Measurements from ENCODE around the gene PTGR3. TPM values are rescaled to one million over a fixed set of nuclear protein-coding genes. Genes with fewer than 3 reads are reported as not detected.

The PTGR3 gene
- total RNA-seq, 1 experiment from 2014 or later = 13.8 TPM

DNA sequence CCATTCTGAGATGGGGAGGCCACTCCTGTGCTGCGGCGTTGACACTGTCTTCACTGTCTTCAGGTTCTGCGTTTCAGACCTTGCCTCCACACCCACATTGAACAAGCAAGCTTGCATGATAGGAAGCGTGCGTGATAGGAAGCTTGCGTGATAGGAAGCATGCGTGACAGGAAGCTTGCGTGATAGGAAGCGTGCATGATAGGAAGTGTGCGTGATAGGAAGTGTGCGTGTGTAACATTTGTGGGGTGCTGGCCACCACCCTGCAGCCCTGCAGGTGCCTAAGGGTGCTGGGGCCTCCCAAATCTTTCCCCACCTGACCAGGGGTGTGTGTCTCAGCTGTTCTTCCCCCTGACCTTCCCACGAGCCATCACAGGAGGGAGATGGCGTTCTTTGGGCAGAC, 27.0 kb upstream of the PTGR3 start (continued):
- TF ChIP-seq, protein P1, sequence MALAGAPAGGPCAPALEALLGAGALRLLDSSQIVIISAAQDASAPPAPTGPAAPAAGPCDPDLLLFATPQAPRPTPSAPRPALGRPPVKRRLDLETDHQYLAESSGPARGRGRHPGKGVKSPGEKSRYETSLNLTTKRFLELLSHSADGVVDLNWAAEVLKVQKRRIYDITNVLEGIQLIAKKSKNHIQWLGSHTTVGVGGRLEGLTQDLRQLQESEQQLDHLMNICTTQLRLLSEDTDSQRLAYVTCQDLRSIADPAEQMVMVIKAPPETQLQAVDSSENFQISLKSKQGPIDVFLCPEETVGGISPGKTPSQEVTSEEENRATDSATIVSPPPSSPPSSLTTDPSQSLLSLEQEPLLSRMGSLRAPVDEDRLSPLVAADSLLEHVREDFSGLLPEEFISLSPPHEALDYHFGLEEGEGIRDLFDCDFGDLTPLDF (CRISPR knock-in tag; IDR thresholded peaks at IDR 0.05) = no peak
- TF ChIP-seq SMAD4 (CRISPR knock-in tag; IDR thresholded peaks at IDR 0.05) (no peak), JAZF1 (CRISPR knock-in tag; IDR thresholded peaks at IDR 0.05) (no peak), FOXK1 (CRISPR knock-in tag; IDR thresholded peaks at IDR 0.05) (no peak), ZNF138 (CRISPR knock-in tag; conservative IDR thresholded peaks at IDR 0.05) (no peak), TEAD1 (CRISPR knock-in tag; IDR thresholded peaks at IDR 0.05) (no peak), ZNF121 (CRISPR knock-in tag; IDR thresholded peaks at IDR 0.05) (no peak), PRRX2 (CRISPR knock-in tag; IDR thresholded peaks at IDR 0.05) (no peak)
- TF ChIP-seq, protein P2, sequence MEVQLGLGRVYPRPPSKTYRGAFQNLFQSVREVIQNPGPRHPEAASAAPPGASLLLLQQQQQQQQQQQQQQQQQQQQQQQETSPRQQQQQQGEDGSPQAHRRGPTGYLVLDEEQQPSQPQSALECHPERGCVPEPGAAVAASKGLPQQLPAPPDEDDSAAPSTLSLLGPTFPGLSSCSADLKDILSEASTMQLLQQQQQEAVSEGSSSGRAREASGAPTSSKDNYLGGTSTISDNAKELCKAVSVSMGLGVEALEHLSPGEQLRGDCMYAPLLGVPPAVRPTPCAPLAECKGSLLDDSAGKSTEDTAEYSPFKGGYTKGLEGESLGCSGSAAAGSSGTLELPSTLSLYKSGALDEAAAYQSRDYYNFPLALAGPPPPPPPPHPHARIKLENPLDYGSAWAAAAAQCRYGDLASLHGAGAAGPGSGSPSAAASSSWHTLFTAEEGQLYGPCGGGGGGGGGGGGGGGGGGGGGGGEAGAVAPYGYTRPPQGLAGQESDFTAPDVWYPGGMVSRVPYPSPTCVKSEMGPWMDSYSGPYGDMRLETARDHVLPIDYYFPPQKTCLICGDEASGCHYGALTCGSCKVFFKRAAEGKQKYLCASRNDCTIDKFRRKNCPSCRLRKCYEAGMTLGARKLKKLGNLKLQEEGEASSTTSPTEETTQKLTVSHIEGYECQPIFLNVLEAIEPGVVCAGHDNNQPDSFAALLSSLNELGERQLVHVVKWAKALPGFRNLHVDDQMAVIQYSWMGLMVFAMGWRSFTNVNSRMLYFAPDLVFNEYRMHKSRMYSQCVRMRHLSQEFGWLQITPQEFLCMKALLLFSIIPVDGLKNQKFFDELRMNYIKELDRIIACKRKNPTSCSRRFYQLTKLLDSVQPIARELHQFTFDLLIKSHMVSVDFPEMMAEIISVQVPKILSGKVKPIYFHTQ (CRISPR knock-in tag; IDR thresholded peaks at IDR 0.05) = no peak
- TF ChIP-seq, protein P3, sequence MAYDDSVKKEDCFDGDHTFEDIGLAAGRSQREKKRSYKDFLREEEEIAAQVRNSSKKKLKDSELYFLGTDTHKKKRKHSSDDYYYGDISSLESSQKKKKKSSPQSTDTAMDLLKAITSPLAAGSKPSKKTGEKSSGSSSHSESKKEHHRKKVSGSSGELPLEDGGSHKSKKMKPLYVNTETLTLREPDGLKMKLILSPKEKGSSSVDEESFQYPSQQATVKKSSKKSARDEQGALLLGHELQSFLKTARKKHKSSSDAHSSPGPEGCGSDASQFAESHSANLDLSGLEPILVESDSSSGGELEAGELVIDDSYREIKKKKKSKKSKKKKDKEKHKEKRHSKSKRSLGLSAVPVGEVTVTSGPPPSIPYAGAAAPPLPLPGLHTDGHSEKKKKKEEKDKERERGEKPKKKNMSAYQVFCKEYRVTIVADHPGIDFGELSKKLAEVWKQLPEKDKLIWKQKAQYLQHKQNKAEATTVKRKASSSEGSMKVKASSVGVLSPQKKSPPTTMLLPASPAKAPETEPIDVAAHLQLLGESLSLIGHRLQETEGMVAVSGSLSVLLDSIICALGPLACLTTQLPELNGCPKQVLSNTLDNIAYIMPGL (CRISPR knock-in tag; IDR thresholded peaks at IDR 0.05) = no peak
- TF ChIP-seq, protein P4, sequence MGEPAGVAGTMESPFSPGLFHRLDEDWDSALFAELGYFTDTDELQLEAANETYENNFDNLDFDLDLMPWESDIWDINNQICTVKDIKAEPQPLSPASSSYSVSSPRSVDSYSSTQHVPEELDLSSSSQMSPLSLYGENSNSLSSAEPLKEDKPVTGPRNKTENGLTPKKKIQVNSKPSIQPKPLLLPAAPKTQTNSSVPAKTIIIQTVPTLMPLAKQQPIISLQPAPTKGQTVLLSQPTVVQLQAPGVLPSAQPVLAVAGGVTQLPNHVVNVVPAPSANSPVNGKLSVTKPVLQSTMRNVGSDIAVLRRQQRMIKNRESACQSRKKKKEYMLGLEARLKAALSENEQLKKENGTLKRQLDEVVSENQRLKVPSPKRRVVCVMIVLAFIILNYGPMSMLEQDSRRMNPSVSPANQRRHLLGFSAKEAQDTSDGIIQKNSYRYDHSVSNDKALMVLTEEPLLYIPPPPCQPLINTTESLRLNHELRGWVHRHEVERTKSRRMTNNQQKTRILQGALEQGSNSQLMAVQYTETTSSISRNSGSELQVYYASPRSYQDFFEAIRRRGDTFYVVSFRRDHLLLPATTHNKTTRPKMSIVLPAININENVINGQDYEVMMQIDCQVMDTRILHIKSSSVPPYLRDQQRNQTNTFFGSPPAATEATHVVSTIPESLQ (CRISPR knock-in tag; IDR thresholded peaks at IDR 0.05) = no peak
- TF ChIP-seq, protein P5, sequence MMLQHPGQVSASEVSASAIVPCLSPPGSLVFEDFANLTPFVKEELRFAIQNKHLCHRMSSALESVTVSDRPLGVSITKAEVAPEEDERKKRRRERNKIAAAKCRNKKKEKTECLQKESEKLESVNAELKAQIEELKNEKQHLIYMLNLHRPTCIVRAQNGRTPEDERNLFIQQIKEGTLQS (CRISPR knock-in tag; conservative IDR thresholded peaks at IDR 0.05) = no peak

DNA sequence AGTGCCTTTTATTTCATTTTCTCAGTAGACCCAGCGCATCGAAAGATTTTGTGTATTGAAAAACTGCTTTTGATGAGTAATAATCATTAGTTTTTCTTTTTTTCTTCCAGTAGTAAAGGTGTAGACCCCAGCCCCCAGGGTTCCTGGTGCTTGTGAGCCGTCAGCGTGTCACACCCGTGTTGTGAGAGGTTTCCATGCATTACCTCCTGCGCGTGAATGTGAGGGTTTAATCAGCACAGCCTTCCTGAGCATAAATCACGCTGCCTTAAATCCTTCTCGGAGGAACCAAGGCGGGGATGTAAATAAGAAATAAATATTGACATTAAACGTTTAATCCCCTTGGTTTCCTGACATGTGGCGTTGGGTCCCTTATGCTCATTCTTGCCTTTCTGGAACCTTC, 26.0 kb upstream of the PTGR3 start:
- no peak for ATAC-seq
- DNase-seq (ENCODE audit: low spot score) = no peak
- ChIA-PET CTCF (no interaction called here), POLR2A (no interaction called here)
- peaks cover 5% of the 10 kb centered on the region; the same call in 1 of the 2 replicates for H3K9me3 Mint-ChIP-seq
- H3K36me3 Mint-ChIP-seq = no peaks in the 10 kb centered on the region
- H3K4me3 Mint-ChIP-seq = no peak overlapping the region
- no peaks in the 10 kb centered on the region for H3K27me3 Mint-ChIP-seq (ENCODE audit: low read depth)
- H3K27ac Mint-ChIP-seq = no peak overlapping the region
- no peaks in the 10 kb centered on the region for H3K4me1 Mint-ChIP-seq
- TF ChIP-seq, protein P6, sequence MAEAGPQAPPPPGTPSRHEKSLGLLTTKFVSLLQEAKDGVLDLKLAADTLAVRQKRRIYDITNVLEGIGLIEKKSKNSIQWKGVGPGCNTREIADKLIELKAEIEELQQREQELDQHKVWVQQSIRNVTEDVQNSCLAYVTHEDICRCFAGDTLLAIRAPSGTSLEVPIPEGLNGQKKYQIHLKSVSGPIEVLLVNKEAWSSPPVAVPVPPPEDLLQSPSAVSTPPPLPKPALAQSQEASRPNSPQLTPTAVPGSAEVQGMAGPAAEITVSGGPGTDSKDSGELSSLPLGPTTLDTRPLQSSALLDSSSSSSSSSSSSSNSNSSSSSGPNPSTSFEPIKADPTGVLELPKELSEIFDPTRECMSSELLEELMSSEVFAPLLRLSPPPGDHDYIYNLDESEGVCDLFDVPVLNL (CRISPR knock-in tag; IDR thresholded peaks at IDR 0.05; ENCODE audit: borderline replicate concordance, low read depth) = no peak
- no peak for TF ChIP-seq KAT7 (CRISPR knock-in tag; IDR thresholded peaks at IDR 0.05; ENCODE audit: borderline replicate concordance)
- no peak for TF ChIP-seq GABPB1 (CRISPR knock-in tag; IDR thresholded peaks at IDR 0.05)
- TF ChIP-seq ZNF138 (CRISPR knock-in tag; conservative IDR thresholded peaks at IDR 0.05) = no peak
- TF ChIP-seq ZNF121 (CRISPR knock-in tag; IDR thresholded peaks at IDR 0.05) = no peak
- TF ChIP-seq, protein P7, sequence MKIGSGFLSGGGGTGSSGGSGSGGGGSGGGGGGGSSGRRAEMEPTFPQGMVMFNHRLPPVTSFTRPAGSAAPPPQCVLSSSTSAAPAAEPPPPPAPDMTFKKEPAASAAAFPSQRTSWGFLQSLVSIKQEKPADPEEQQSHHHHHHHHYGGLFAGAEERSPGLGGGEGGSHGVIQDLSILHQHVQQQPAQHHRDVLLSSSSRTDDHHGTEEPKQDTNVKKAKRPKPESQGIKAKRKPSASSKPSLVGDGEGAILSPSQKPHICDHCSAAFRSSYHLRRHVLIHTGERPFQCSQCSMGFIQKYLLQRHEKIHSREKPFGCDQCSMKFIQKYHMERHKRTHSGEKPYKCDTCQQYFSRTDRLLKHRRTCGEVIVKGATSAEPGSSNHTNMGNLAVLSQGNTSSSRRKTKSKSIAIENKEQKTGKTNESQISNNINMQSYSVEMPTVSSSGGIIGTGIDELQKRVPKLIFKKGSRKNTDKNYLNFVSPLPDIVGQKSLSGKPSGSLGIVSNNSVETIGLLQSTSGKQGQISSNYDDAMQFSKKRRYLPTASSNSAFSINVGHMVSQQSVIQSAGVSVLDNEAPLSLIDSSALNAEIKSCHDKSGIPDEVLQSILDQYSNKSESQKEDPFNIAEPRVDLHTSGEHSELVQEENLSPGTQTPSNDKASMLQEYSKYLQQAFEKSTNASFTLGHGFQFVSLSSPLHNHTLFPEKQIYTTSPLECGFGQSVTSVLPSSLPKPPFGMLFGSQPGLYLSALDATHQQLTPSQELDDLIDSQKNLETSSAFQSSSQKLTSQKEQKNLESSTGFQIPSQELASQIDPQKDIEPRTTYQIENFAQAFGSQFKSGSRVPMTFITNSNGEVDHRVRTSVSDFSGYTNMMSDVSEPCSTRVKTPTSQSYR (CRISPR knock-in tag; IDR thresholded peaks at IDR 0.05) = no peak
- no peak for TF ChIP-seq NR2C2 (CRISPR knock-in tag; IDR thresholded peaks at IDR 0.05)
- TF ChIP-seq, protein P8, sequence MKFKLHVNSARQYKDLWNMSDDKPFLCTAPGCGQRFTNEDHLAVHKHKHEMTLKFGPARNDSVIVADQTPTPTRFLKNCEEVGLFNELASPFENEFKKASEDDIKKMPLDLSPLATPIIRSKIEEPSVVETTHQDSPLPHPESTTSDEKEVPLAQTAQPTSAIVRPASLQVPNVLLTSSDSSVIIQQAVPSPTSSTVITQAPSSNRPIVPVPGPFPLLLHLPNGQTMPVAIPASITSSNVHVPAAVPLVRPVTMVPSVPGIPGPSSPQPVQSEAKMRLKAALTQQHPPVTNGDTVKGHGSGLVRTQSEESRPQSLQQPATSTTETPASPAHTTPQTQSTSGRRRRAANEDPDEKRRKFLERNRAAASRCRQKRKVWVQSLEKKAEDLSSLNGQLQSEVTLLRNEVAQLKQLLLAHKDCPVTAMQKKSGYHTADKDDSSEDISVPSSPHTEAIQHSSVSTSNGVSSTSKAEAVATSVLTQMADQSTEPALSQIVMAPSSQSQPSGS (CRISPR knock-in tag; IDR thresholded peaks at IDR 0.05; ENCODE audit: borderline replicate concordance, low read depth) = no peak
- TF ChIP-seq, protein P5 (CRISPR knock-in tag; conservative IDR thresholded peaks at IDR 0.05) = no peak
- no peak for TF ChIP-seq ZNF232 (CRISPR knock-in tag; IDR thresholded peaks at IDR 0.05)
- TF ChIP-seq, protein P9, sequence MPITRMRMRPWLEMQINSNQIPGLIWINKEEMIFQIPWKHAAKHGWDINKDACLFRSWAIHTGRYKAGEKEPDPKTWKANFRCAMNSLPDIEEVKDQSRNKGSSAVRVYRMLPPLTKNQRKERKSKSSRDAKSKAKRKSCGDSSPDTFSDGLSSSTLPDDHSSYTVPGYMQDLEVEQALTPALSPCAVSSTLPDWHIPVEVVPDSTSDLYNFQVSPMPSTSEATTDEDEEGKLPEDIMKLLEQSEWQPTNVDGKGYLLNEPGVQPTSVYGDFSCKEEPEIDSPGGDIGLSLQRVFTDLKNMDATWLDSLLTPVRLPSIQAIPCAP (CRISPR knock-in tag; IDR thresholded peaks at IDR 0.05) = no peak
- TF ChIP-seq ZNF671 (CRISPR knock-in tag; IDR thresholded peaks at IDR 0.05) = no peak

All from WTC11 (cell line).